Stimulated activated CD4-positive, alpha-beta T cell treated with anti-CD3 and anti-CD28 coated beads, Interleukin-2, amount 100 ng/mL, for 48 hours (primary cell): Measurements from ENCODE around the gene DUS4L.

Experiments used
- DNase-seq, 2 donors: peaks; one replicate each; pipeline ENCODE4 v3.0.0-alpha.2; 2020

Gene DUS4L

DNA sequence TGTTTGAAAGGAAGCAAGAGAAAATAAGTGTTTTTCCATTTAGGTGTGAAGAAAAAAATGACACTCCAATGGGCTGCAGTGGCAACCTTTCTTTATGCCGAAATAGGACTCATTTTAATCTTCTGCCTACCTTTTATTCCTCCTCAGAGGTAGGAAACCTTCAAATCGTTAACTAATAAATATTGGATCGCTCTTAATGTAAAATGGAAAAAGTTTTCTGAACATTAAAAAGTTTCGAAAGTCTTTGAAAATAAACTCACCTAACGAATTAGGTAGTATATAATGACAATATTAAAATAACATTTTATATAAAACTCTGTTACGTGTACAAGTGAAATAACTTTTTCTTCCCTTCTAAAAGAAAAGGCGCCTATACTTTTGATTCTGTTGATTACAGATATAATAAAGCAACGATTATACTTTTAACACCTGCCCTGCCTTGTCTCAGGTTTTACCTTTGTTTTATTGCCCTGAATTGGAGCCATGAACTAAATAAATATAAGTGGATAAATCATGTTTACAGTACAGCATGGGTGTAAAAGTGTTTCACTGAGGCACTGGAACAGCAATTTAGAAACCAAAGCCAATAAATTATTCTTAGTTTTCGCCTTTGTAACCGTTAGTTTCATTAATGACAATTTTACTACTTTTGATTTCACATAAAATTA, 17.1 kb downstream of the DUS4L start:
- DNase-seq, result no peak

DNA sequence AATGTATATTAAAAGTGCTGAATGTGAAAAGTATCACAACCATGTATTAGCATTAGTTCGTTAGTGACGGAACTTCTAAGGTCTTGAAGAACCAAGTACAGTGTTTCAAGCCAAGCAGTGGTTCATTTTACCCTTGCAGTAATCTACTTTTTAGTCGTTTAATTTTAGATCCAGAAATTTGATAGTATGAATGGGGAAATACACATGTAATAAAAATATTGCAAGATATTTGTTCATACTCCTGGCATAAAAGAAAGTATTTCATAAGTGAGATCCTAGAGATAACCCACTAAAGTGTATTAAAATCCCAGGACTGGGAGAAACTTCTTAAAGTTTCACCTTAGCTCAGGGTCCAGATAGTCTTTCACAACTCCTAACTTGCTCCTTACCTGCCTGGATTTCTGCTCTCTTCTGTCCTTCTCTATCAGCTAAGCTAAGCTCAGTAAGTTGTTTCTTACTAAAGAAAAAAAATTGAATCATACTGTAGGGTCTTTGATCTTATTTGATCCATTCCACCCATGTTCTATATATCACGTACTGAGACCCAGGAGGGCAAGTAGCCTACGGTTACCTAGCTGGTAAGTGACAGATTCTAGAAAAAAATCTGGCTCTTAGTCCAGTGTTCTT, 17.7 kb downstream of the DUS4L start:
- DNase-seq, result no peak

DNA sequence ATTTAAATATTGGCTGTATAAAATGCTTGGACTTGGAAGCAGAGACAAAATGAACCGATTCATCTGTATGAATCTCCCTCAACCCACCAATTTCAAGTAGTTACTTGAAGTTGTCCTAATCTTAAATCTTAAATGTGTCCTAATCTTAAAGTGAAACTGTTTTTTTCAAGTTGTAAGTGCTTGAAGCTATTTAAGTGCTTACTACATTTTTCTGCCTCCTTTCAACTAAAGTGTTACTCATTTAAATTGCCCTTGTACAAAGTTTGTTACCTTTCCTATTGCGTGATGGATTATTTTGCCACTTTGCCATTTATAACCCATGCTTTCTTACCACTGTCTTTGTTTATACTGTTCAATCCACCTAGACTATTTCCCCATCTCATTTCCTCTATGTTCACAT, 19.1 kb downstream of the DUS4L start:
- DNase-seq, result no peak

DNA sequence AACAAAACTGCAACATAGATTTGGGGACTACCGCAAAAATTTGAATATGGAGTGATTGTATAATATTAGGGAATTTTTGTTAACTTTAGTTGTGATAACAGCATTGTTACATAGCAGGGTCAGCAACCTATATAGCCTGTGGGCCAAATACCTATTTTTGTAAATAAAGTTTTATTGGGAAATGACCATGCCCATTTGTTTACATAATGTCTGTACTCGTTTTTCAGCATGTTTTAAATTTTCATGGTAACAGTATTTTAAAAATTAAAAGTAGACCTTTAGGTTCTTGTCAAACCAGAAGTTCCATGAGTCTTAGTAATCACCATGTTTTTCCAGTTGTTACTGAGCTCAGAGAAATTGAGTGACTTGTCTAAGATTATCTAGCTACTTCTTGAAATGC, 20.9 kb downstream of the DUS4L start:
- DNase-seq, result no peak

DNA sequence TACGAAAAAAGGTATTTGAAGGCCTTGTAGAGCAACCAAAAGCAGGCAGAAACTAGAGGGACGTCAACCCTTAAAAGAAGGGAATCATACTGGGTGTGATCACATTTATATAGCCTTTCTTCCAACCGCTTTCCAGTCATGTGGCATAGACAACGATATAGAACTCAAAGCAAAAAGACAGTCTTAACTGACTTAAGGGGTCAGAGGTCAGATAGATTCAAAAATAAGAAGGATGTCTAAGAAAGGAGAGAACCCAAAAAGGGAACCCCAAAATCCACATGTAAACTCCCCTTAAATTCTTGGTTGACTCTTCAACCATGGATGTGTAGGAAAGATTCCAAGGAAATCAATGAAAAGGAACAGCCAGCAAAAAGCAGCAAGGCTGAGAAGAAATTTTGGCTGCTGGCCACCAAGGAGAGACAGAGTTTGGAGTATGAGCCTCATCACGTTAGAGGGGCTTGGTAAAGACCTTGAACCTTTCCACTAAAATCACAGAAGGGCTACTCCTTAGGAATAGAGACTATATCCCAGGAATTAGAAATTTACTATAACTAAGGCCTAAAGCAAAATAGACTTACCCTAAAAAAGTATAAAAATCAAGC, 24.9 kb downstream of the DUS4L start:
- DNase-seq, result no peak

DNA sequence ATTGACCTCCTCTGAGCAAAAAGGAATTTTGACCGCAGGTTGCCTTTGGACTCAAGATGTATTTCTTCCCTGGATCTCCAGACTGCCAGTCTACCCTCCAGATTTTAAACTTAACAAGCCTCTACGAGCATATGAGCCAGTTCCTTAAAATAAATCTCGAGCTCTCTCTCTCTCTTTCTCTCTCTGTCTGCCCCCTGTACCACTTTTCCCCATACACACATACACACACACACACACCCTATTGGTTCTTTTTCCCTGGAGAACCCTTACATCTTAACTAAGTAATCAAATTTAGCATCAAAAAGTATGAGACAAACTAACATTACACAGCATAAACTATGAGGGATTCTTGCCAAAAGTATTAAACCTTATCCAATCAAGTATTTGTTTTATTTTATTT, 27.6 kb downstream of the DUS4L start:
- DNase-seq, result no peak

DNA sequence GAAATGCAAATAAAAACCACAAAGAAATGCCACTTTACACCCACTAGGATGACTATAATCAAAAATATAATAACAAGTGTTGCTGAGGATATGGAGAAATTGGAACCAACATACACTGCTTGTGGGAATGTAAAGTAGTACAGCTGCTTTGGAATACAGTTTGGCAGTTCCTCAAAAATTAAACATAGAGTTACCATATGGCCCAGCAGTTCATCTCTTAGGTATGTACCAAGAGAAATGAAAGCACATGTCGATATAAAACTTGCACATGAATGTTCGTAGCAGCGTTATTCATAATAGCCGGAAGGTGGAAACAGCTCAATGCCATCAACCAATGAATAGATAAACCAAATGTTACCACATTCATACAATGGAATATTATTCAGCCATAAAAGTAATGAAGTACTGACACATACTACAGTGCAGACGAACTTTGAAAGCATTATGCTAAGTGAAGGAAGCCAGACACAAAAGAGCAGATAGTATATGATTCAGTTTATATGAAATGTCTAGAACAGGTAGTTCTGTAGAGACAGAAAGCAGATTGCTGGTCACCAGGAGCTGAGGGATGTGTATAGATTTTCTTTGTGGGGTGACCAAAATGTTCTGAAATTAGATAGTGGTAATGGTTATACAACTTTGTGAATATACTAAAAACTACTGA, 28.7 kb downstream of the DUS4L start:
- DNase-seq, result no peak

DNA sequence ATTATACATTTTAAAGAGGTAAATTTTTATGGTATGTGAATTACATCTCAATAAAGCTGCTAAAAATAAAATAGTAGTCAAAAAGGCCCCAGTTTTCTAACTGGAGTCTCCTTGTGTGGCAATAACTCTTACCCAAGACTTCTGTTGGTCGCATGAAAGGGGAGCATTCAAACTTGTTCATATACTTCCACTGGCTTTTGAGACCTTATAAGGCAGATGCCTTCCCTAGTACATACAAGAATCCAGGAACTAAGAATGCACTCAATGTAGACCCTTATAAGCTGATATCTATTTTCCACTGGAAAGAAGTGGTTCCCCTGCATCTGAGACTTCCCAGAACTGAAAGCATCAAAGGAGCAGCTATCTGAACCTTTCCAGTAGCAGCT, 29.2 kb downstream of the DUS4L start:
- DNase-seq, result no peak

DNA sequence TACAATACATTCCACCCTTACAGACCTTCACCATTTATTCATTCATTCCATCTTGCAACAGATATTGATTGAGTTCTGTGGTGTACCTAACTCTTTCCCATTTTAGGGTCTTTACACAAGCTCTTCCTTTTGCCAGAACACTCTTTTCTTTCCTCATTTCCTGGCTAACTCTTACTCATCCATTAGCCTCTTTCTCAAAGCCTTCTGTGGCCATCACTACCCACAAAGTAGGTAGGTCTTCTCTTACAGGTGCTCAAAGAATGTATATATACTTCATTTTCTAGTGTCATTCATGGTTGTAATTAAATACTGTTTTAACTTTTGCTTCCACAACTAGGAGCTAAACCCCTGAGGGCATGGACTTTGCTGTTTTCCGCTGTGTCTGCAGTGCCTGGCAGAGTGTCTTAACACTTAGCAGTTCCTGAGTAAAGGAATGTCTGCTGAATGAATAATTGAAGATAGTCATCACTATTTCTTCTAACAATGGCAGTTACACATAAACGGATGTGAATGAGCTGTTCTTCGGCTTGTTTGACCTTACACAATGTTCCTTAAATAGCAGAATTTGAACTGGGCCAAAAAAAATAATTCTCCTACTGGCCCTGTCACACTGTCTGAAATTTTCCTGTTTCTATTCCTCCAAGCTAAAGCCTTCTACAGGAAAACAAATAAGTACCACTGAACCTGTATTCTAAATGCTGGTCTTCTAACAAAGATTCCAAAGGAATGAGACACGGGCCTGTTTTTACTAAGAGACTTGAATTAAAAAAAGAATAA, 31.4 kb downstream of the DUS4L start:
- no peak for DNase-seq

DNA sequence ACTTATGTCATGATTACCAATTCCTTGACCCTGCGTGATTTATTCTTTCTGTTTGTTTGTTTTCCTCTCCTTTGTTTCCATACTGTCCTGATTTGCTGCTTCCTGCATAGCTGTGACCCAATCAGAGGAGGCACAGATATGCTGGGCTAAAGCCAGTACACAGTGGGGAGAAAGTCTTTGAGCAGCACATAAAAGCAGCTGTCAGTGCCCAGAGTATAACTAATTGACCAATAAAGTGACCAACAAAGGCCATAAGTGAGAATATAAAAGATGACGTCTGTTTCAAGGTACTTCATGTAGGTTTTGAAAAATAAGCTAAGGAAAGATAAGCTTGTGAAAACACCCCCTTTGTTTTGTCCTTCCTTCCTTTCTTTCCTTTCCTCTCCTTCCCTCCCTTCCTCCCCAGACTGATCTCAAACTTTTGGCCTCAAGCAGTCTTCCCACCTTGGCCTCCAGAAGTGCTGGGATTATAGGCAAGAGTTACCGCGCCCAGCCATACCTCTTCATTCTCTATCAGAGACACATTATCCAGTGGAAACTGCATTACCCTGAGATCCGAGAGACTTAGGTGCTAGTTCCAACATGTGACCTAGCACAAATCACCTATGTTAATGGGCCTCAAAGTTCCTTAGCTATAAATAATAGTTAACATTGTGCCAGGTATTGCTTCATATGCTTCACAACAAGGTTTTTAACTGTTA, 33.3 kb downstream of the DUS4L start:
- no peak for DNase-seq

DNA sequence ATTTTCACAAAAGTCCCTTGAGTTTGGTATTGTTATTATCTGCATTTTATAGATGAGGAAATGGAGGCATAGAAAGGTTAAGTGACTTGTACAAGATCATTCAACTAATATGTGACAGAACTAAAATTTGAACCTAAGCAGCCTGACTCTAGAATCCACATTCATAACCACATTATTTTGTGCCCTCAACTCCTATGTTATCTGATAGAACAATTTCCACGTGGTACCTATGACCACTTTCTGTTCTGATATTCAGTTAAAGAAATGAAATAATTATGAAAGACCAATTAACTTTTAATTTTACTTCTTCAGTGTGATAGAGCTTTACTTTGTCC, 33.8 kb downstream of the DUS4L start:
- no peak for DNase-seq

DNA sequence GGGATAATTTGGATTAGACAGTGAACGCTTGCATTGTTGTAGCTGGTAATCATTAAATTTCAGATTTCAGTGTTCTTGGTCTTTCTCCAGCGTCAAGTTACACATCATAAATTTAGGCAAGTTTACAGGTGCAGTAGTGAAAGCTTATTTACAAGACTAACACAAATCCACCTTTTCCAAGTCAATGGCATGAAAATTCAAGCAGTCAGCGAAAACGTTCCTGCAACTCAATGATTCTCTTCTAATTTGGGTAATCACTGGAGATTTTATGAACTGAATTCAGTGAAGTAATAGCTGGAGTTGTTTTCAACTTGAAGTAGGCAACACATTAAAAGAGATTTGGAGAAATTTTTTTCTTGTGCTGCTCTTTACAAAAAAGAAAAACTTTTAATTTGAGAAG, 34.2 kb downstream of the DUS4L start:
- DNase-seq, result no peak

DNA sequence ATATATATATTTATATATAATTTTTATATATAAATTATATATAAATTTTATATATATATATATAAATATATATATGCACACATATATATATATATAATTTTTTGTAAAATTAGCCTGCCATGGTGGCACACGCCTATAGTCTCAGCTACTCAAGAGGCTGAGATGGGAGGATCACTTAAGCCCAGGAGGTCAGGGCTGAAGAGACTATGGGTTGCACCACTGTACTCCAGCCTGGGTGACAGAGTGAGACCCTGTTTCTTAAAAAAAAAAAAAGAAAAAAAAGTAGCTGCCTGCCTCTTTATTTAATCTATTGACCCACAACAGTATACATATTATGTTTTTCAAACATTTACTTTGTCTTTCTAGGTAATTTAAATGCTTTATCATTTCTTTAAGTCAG, 35.5 kb downstream of the DUS4L start:
- no peak for DNase-seq

DNA sequence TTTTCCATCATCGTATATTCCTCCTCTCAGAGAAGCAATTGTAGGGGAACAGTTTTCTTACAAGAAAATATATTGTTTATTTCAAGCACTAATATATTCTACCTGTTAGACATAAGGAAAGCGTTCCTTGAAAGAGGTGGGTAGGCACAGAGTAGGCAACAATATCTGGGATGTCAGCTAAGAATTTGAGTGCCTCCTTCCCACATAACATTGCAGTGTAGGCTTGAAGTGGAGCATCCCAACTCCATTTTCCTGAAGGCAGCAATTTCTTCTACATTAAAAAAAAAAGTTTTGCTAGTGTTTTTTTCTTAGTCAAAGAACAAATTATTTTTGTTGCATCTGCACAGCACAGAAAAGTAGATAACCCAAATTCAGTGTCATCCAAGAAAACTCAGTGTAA, 37.0 kb downstream of the DUS4L start:
- DNase-seq, result no peak

DNA sequence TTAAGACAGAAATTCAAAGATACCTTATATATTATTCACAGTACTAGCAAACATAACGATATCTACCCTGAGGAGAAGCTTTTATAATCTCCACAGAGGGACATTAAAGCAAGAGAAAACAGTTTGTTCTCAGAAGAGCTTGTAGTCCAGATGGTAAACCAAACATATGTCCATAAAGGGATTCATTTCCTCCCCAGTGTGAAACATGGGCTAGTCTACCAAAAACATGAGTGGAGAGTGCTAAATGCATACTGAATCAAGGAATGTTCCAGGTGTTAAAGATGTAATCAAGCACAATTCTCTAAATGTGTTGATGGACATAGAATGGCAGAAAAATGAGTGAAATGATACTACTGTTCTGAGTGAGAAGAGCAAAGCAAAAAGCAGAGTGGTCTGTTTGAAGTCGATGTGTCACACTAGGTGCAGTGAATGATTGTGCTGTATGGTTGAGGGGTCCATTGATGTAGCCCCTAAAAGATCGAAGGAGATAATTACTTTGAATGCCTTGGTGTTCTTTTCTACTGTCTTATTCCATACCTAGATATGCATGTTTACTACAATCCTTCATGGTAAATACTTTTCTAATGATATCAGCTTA, 41.5 kb downstream of the DUS4L start:
- DNase-seq, result no peak

DNA sequence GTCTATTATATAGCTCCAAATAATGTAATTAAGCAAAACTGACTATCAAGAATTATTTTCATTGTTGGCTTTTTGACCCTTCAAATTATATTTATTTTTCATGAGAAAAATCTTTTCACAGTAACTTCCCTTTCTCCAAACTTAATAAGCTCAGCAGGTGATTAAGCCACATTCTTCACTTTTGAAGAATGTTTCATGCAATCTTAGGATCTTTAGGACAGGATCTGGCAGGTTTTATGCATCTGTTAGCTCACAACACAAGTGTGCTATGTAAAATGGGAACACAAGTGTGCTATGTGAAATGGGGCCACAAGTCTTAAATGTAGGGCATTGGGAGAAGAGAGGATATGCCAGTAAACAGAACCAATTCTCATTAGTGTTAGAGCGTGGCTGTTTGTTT, 42.5 kb downstream of the DUS4L start:
- DNase-seq, result no peak

DNA sequence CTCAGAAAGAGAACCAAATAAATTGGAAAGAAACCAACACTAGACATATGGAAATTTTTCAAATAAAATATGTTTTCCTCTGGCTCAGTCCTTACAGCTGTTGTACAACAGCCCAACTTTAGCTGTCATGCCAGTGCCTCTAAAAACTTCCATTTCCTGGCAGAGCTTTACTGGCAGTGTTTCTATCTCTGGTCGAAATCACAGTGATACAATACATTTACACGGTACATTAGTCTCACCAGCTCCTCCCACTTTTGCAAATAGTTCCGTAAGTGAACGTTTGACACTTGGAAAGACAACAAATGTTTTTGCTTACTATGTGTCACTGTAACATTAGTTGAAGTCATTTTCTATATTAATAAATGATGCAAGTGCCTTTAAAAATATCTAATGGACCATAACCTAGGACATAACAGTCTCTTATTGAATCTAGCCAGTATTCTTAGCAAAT, 46.1 kb downstream of the DUS4L start:
- DNase-seq, result no peak

DNA sequence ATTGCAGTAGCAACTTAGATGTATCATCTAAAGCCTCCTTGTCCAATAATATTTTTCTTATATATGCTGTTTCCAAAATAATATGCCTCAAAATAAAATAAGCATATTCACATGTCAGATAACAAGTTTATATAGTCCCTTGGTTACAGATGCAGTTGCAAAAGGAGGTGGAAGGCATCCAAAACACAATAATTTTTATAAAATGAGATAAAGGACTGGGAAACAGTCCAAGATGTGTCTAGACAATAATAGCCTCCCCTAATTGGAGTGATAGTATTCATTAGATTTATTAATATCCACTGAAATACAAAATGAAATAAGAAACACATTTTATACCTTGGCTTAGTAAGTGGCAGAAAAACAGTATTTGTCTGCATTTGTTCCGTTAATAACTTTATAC, 46.6 kb downstream of the DUS4L start:
- DNase-seq, result no peak

DNA sequence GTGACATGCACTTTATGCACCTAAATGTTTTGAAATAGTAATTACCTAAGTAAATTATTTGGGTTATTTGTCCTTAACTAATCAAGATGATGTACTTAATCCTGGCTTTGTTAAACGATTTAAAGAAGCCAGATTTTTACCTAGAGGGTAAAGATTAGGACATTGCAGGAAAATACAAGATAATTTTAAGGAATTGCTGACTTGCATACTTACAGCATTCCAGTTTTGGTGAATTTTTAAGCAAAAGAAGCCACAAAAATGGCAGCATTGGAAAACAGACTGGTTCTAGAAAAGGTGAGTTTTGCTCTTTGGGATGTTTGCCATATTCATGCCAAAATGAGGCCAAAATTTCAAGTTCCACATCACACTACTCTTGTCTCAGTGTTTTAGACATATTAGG, 49.7 kb downstream of the DUS4L start:
- DNase-seq, result no peak

DNA sequence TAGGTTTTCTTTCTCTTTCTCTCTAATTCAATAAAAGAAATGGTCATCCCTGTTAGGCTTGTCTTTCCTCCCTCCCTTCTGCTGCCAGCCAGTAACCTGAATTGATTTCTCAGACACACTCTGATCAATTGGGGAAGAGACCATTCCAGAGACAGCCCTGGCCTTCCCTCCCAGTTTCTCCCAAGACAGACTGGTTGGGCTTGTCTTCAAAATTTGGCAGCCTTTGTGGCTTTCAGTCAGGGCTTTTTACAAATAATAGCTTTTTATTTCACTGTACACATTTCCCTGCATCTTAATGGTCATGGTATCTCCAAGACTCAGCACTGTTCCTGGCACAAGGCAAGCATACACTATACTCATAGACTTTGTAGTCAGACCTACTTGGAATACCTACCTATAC, 50.2 kb downstream of the DUS4L start:
- DNase-seq, result no peak

DNA sequence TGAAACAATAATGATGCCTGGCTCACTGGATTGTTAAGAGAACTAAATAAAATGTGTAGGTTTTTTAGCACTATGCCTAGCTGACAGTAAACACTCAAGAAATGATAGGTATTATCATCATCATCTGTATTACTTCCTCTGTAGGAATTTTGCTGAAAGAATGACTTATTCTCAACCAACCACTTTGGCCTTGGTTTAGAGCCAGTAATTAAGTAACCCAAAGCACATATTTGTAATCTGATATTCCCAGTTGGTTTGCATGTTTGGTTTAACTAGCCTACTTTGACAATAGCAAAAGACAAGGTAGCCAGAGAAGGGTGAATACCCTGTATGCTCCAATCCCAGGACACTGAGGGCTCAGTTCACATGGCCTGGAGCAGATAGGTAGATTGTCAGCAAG, 50.7 kb downstream of the DUS4L start:
- DNase-seq, result no peak

DNA sequence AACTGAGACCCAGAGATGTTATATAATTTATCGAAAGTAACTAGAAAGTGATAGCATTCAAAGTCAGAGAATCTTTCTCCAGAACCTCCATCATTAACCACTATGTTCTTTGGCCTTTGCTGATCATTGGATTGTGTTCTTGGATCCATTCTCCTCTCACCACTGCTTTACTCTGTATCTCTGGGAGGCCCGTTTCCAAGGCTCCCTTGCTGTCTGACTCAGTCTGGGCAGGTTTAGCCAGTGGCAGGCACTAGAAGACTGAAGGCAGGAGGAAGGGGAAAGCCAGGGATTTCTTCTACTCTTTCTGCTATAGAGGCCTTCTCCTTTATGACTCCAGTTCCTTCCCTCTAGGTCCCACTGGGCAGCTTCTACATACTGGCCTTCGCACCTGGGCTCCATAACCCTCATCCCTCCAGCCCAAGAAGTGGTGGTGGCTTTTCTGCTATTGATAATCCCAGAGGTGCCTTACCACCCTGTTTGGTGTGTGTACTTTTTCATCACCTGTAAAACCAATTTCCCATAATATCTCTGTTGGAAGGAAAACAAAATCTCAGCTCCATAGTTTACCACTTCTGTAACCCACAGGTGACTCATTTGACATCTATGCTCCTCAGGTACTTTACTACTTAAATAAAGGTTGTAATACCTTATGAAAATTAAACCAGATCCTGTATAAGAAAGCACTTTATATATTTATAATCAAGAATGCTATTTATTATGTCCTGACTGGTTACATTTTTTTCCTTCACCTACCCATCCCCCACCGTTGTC, 52.3 kb downstream of the DUS4L start:
- DNase-seq, result no peak
